ENCODE measurements around the gene WFS1. TPM values are rescaled to one million over a fixed set of nuclear protein-coding genes. Genes with fewer than 3 reads are reported as not detected.

The WFS1 gene
- total and polyA plus RNA-seq, 2 of the 8 experiments (the other 6 are each of a cell fraction or from before 2014, with no cell fraction given) = 29.1 to 43.1 TPM

- H2BK120ac ChIP-seq (replicated peaks; ENCODE audit: low read depth, low read length) = no peak overlapping the region
- H3K4ac ChIP-seq (replicated peaks; ENCODE audit: insufficient read length, low read depth, low read length) = no peak overlapping the region
- H3K27me3 ChIP-seq (replicated peaks in 1 of 4; ENCODE audit: control insufficient read depth in 3 of 4, extremely low read depth in 1 of 4, insufficient read depth in 3 of 4, low read length in 3 of 4) = no peaks in the 10 kb centered on the region; a peak in 1 of 7 replicates
- H2BK5ac ChIP-seq (ENCODE audit: low read depth, low read length) = no peak overlapping the region
- H4K8ac ChIP-seq (ENCODE audit: extremely low read depth, insufficient read depth, low read length) = no peak overlapping the region
- no peaks in the 10 kb centered on the region for H3K79me2 ChIP-seq (ENCODE audit: control insufficient read depth in 1 of 2, insufficient read depth in 2 of 2, low read length in 2 of 2)
- no peak overlapping the region for H2AK5ac ChIP-seq (ENCODE audit: low read depth, low read length)
- no peak overlapping the region for H2BK12ac ChIP-seq (ENCODE audit: low read depth, low read length)
- WGBS, 2 experiments (ENCODE audit: extremely low coverage in 1 of 2, insufficient coverage in 1 of 2, insufficient read length in 1 of 2, insufficient replicate concordance in 2 of 2, low coverage in 1 of 2, low lambda C conversion rate in 2 of 2, missing lambda C conversion rate in 1 of 2) = 79% methylated on average over 6 of the region's 6 CpGs; no CpG with 5 or more reads in 1 of the 2 experiments
- H3K18ac ChIP-seq (ENCODE audit: extremely low read depth, low read length) = no peak overlapping the region
- no peak overlapping the region for H2BK15ac ChIP-seq (ENCODE audit: low read length)
- no peak overlapping the region for H3K4me2 ChIP-seq (ENCODE audit: insufficient read depth in 1 of 2, low read depth in 2 of 2, low read length in 2 of 2)
- H3K9me3 ChIP-seq (ENCODE audit: insufficient read depth in 2 of 2, low read depth in 1 of 2, low read length in 1 of 2) = peaks cover 0 to 8% of the 10 kb centered on the region in 2 experiments; a peak in 1 of 4 replicates
- no peak overlapping the region for H2AFZ ChIP-seq (ENCODE audit: low read length)
- no peak overlapping the region for H4K5ac ChIP-seq (ENCODE audit: insufficient read length, low read depth, low read length)
- no peaks in the 10 kb centered on the region for H3K79me1 ChIP-seq (ENCODE audit: low read depth, low read length)
- peaks cover 3% of the 10 kb centered on the region; the same call in 1 of the 2 replicates for H3K23me2 ChIP-seq (ENCODE audit: low read depth, low read length)
- POLR2A ChIA-PET (ENCODE audit: partially characterized antibody) = no interaction called here
- no peak for FAIRE-seq
- CTCF ChIA-PET (ENCODE audit: partially characterized antibody) = interaction anchor here (1.1 to 2.4 kb wide), 2 partner anchors 18 to 63 kb away, joined by 3 to 9 read pairs; no protein-coding TSS in a partner anchor
- H4K20me1 ChIP-seq (replicated peaks in 1 of 2; ENCODE audit: control insufficient read depth in 1 of 2, insufficient read depth in 2 of 2, low read length in 2 of 2) = peaks cover 0 to 1% of the 10 kb centered on the region in 2 experiments
- H4K91ac ChIP-seq (replicated peaks; ENCODE audit: insufficient read length, low read length) = no peak overlapping the region
- H3K36me3 ChIP-seq (ENCODE audit: control insufficient read depth in 2 of 4, insufficient read depth in 4 of 4, low read length in 3 of 4) = no peaks in the 10 kb centered on the region
- no peak overlapping the region for H3K9ac ChIP-seq (replicated peaks in 1 of 4; ENCODE audit: extremely low read depth in 1 of 4, low read depth in 3 of 4, low read length in 3 of 4)
- no peak overlapping the region for H3K4me3 ChIP-seq (ENCODE audit: extremely low read depth in 1 of 4, insufficient read depth in 2 of 4, low read depth in 3 of 4, low read length in 4 of 4)
- no peak for DNase-seq (ENCODE audit: low read depth in 1 of 2, low spot score in 2 of 2)
- no peak overlapping the region for H3K27ac ChIP-seq (ENCODE audit: low read depth, low read length)
- H3K56ac ChIP-seq (replicated peaks; ENCODE audit: insufficient read length, low read depth, low read length) = no peak overlapping the region
- no peak overlapping the region for H2BK20ac ChIP-seq (ENCODE audit: low read length)
- no peaks in the 10 kb centered on the region for H3K4me1 ChIP-seq (replicated peaks in 1 of 4; ENCODE audit: control insufficient read depth in 3 of 4, insufficient read depth in 4 of 4, low read length in 3 of 4)
- H3K14ac ChIP-seq (ENCODE audit: insufficient read length) = no peak overlapping the region
- H3K23ac ChIP-seq (ENCODE audit: insufficient read length) = no peak overlapping the region
- TF ChIP-seq KDM4A (IDR thresholded peaks at IDR 0.05; ENCODE audit: low read depth, low read length, severe bottlenecking) (no peak), PHF8 (conservative IDR thresholded peaks at IDR 0.05; ENCODE audit: low read depth, low read length) (no peak), POLR2A (IDR thresholded peaks at IDR 0.05; ENCODE audit: control extremely low read depth in 1 of 2, low read depth in 2 of 2, low read length in 2 of 2) (no peak), EGR1 (IDR thresholded peaks at IDR 0.05; ENCODE audit: borderline replicate concordance, low read depth, low read length) (no peak), TEAD4 (IDR thresholded peaks at IDR 0.05; ENCODE audit: low read depth, low read length) (no peak), E2F6 (IDR thresholded peaks at IDR 0.05) (no peak), RNF2 (IDR thresholded peaks at IDR 0.05; ENCODE audit: borderline replicate concordance, low read depth, low read length, missing control alignments, poor library complexity, severe bottlenecking) (no peak), ASH2L (IDR thresholded peaks at IDR 0.05; ENCODE audit: low read length) (no peak), CBX8 (IDR thresholded peaks at IDR 0.05; ENCODE audit: borderline replicate concordance, low read depth, low read length) (no peak), EP300 (IDR thresholded peaks at IDR 0.05; ENCODE audit: borderline replicate concordance in 1 of 2, low read depth in 2 of 2, low read length in 2 of 2) (no peak), FOSL1 (IDR thresholded peaks at IDR 0.05; ENCODE audit: insufficient read depth, low read depth, low read length) (no peak), RAD21 (IDR thresholded peaks at IDR 0.05 in 1 of 2, conservative IDR thresholded peaks at IDR 0.05 in 1 of 2; ENCODE audit: low read depth in 2 of 2, low read length in 2 of 2) (no peak), RFX5 (IDR thresholded peaks at IDR 0.05; ENCODE audit: borderline replicate concordance, low read depth, low read length) (no peak)
Observed at GRCh38 chr4:6313216-6313615, 43.6 kb downstream of the WFS1 start.
